ENCODE data around the gene AKAP9.
"Not testable (repeated sequence)": the region's sequence is repeated elsewhere in the genome, so short reads cannot be mapped to it uniquely, and the experiment has no call there.

Gene AKAP9

GRCh38 chr7:92020636-92021035 is 80.0 kb downstream of the AKAP9 start:
- no peak for TF ChIP-seq CTCF (IDR thresholded peaks at IDR 0.05; ENCODE audit: control extremely low read depth, extremely low read depth, low read depth, missing control alignments)
- ChIA-PET CTCF (no interaction called here), POLR2A (no interaction called here)
- no peak for DNase-seq (ENCODE audit: extremely low spot score)

GRCh38 chr7:92025260-92025659 is 84.6 kb downstream of the AKAP9 start:
- TF ChIP-seq CTCF (IDR thresholded peaks at IDR 0.05; ENCODE audit: control extremely low read depth, extremely low read depth, low read depth, missing control alignments), result no peak
- ChIA-PET CTCF (interaction anchor here (1.3 kb wide), 1 partner anchor 28 kb away, joined by 3 read pairs; no protein-coding TSS in a partner anchor), POLR2A (no interaction called here)
- DNase-seq (ENCODE audit: extremely low spot score), result no peak

- DNase-seq (ENCODE audit: extremely low spot score); CTCF ChIA-PET; POLR2A ChIA-PET: not testable (repeated sequence)
These were observed 86.0 kb downstream of the AKAP9 start for GRCh38 chr7:92026635-92027034.

GRCh38 chr7:92027128-92027527 is 86.5 kb downstream of the AKAP9 start:
- DNase-seq (ENCODE audit: extremely low spot score); CTCF ChIA-PET; POLR2A ChIA-PET: not testable (repeated sequence)

- TF ChIP-seq CTCF (IDR thresholded peaks at IDR 0.05; ENCODE audit: control extremely low read depth, extremely low read depth, low read depth, missing control alignments), result no peak
- ChIA-PET POLR2A (no interaction called here), CTCF (no interaction called here)
- DNase-seq (ENCODE audit: extremely low spot score), result no peak
These were observed 87.6 kb downstream of the AKAP9 start for GRCh38 chr7:92028226-92028625.

- TF ChIP-seq CTCF (IDR thresholded peaks at IDR 0.05; ENCODE audit: control extremely low read depth, extremely low read depth, low read depth, missing control alignments), result no peak
- CTCF ChIA-PET, result no interaction called here
- POLR2A ChIA-PET, result no interaction called here
- DNase-seq (ENCODE audit: extremely low spot score), result no peak
These were observed 88.0 kb downstream of the AKAP9 start for GRCh38 chr7:92028686-92029085.

- no peak for TF ChIP-seq CTCF (IDR thresholded peaks at IDR 0.05; ENCODE audit: control extremely low read depth, extremely low read depth, low read depth, missing control alignments)
- DNase-seq (ENCODE audit: extremely low spot score), result no peak
- CTCF ChIA-PET, result no interaction called here
- POLR2A ChIA-PET, result no interaction called here
These were observed 93.5 kb downstream of the AKAP9 start for GRCh38 chr7:92034116-92034515.

GRCh38 chr7:92035576-92035975 is 94.9 kb downstream of the AKAP9 start:
- DNase-seq (ENCODE audit: extremely low spot score), result no peak
- CTCF ChIA-PET, result no interaction called here
- POLR2A ChIA-PET, result no interaction called here
- no peak for TF ChIP-seq CTCF (IDR thresholded peaks at IDR 0.05; ENCODE audit: control extremely low read depth, extremely low read depth, low read depth, missing control alignments)

Measured in GM10248 (cell line).